H9 (cell line): Measurements from ENCODE around the gene XPR1. TPM values are rescaled to one million over a fixed set of nuclear protein-coding genes. Genes with fewer than 3 reads are reported as not detected.

Source experiments
- DNase-seq: peaks from one replicate; pipeline ENCODE4 v3.0.0-alpha.2; 2017
- H2AFZ ChIP-seq: one replicate; pipeline ENCODE4 v1.6.1; 2013; ENCODE audit warnings: mild to moderate bottlenecking, low read length, control low read depth, moderate library complexity
- H2AK5ac ChIP-seq: 2 replicates; pipeline ENCODE4 v1.6.1; 2013; ENCODE audit warnings: low read length, control low read depth, mixed read lengths; ENCODE audit not compliant: insufficient read length
- H2BK120ac ChIP-seq: one replicate; pipeline ENCODE4 v1.6.1; 2013; ENCODE audit warnings: low read depth, mild to moderate bottlenecking, low read length, control low read depth, inconsistent platforms; ENCODE audit not compliant: poor library complexity, severe bottlenecking
- H2BK12ac ChIP-seq: 2 replicates; pipeline ENCODE4 v1.6.1; 2013; ENCODE audit warnings: low read length, control low read depth, mixed read lengths, low read depth; ENCODE audit not compliant: insufficient read length
- H2BK15ac ChIP-seq: 2 replicates; pipeline ENCODE4 v1.6.1; 2013; ENCODE audit warnings: low read depth, low read length, control low read depth
- H2BK20ac ChIP-seq: one replicate; pipeline ENCODE4 v1.6.1; 2013; ENCODE audit warnings: low read depth, mild to moderate bottlenecking, low read length, control low read depth, inconsistent platforms; ENCODE audit not compliant: poor library complexity, severe bottlenecking
- H2BK5ac ChIP-seq: 2 replicates; pipeline ENCODE4 v1.6.1; 2013; ENCODE audit warnings: low read length, control low read depth, mixed read lengths; ENCODE audit not compliant: insufficient read length
- H3K14ac ChIP-seq: 2 replicates; pipeline ENCODE4 v1.6.1; 2013; ENCODE audit warnings: low read length, control low read depth; ENCODE audit not compliant: insufficient read depth
- H3K18ac ChIP-seq: 2 replicates; pipeline ENCODE4 v1.6.1; 2013; ENCODE audit warnings: low read depth, mild to moderate bottlenecking, mixed read lengths, low read length, control low read depth; ENCODE audit not compliant: insufficient read length
- H3K23ac ChIP-seq: 2 replicates; pipeline ENCODE4 v1.6.1; 2013; ENCODE audit warnings: low read length, control low read depth, mixed read lengths, low read depth; ENCODE audit not compliant: insufficient read length
- H3K23me2 ChIP-seq: 2 replicates; pipeline ENCODE4 v1.6.1; 2013; ENCODE audit warnings: low read depth, mild to moderate bottlenecking, mixed read lengths, low read length, control low read depth; ENCODE audit not compliant: insufficient read length, poor library complexity, severe bottlenecking
- H3K27ac ChIP-seq: 2 replicates; pipeline ENCODE4 v1.5.1; 2013; ENCODE audit warnings: low read length, control low read depth, mixed read lengths, low read depth; ENCODE audit not compliant: insufficient read length
- H3K27me3 ChIP-seq: 2 replicates; pipeline ENCODE4 v1.6.1; 2013; ENCODE audit warnings: low read length, control low read depth, inconsistent platforms; ENCODE audit not compliant: insufficient read depth
- H3K4ac ChIP-seq: 2 replicates; pipeline ENCODE4 v1.6.1; 2013; ENCODE audit warnings: low read depth, mild to moderate bottlenecking, control low read depth, inconsistent platforms, low read length, moderate library complexity
- H3K4me1 ChIP-seq: 2 replicates; pipeline ENCODE4 v1.6.1; 2013; ENCODE audit warnings: low read length, control low read depth, inconsistent platforms; ENCODE audit not compliant: insufficient read depth
- H3K4me2 ChIP-seq: 2 replicates; pipeline ENCODE4 v1.6.1; 2013; ENCODE audit warnings: low read length, control low read depth, mixed read lengths; ENCODE audit not compliant: insufficient read length, insufficient read depth
- H3K56ac ChIP-seq: 2 replicates; pipeline ENCODE4 v1.6.1; 2013; ENCODE audit warnings: low read depth, mild to moderate bottlenecking, mixed read lengths, low read length, control low read depth; ENCODE audit not compliant: insufficient read length
- H3K79me1 ChIP-seq: 2 replicates; pipeline ENCODE4 v1.6.1; 2013; ENCODE audit warnings: low read depth, mild to moderate bottlenecking, moderate library complexity, low read length, control low read depth, inconsistent platforms; ENCODE audit not compliant: insufficient read depth, poor library complexity, severe bottlenecking
- H3K79me2 ChIP-seq: 2 replicates; pipeline ENCODE4 v1.6.1; 2013; ENCODE audit warnings: low read length, control low read depth, inconsistent platforms; ENCODE audit not compliant: insufficient read depth
- H3K9ac ChIP-seq: 2 replicates; pipeline ENCODE4 v1.6.1; 2013; ENCODE audit warnings: low read length, control low read depth, mixed read lengths; ENCODE audit not compliant: insufficient read length; ENCODE audit errors: extremely low read depth
- H3K9me3 ChIP-seq: one replicate; pipeline ENCODE4 v1.6.1; 2013; ENCODE audit warnings: low read depth, low read length, inconsistent platforms; ENCODE audit not compliant: control insufficient read depth
- H3T11ph ChIP-seq: one replicate; pipeline ENCODE4 v1.6.1; 2013; ENCODE audit warnings: mild to moderate bottlenecking, low read length, control low read depth, inconsistent platforms
- H4K20me1 ChIP-seq: one replicate; pipeline ENCODE4 v1.6.1; 2013; ENCODE audit not compliant: control insufficient read depth, insufficient read length, insufficient read depth
- H4K5ac ChIP-seq: 2 replicates; pipeline ENCODE4 v1.6.1; 2013; ENCODE audit warnings: low read depth, mild to moderate bottlenecking, mixed read lengths, low read length, control low read depth; ENCODE audit not compliant: insufficient read length
- H4K8ac ChIP-seq: replicated peaks from 2 replicates; pipeline ENCODE4 v1.6.1; 2013; ENCODE audit warnings: low read length, control low read depth, mixed read lengths, low read depth; ENCODE audit not compliant: insufficient read length
- H4K91ac ChIP-seq: 2 replicates; pipeline ENCODE4 v1.6.1; 2013; ENCODE audit warnings: low read depth, mild to moderate bottlenecking, moderate library complexity, mixed read lengths, low read length, control low read depth; ENCODE audit not compliant: insufficient read length
- H3K27ac Mint-ChIP-seq, 3 experiments: 2 replicates in 2 of 3; 3 replicates in 1 of 3; pipeline ENCODE4 v1.8.0; 2020 to 2021; ENCODE audit warnings: mixed read lengths in 3 of 3, mild to moderate bottlenecking in 1 of 3, moderate library complexity in 1 of 3
- H3K27me3 Mint-ChIP-seq: 2 replicates; pipeline ENCODE4 v1.8.0; 2021; ENCODE audit warnings: low read depth, mild to moderate bottlenecking, moderate library complexity, mixed read lengths
- H3K36me3 Mint-ChIP-seq, 3 experiments: 2 replicates in 2 of 3; 3 replicates in 1 of 3; pipeline ENCODE4 v1.8.0; 2020 to 2021; ENCODE audit warnings: low read depth in 3 of 3, mixed read lengths in 3 of 3; ENCODE audit not compliant: insufficient read depth in 1 of 3
- H3K4me1 Mint-ChIP-seq, 2 experiments: 2 replicates each; pipeline ENCODE4 v1.8.0; 2020; ENCODE audit warnings: mixed read lengths in 2 of 2
- H3K4me3 Mint-ChIP-seq, 2 experiments: 2 replicates in 1 of 2; 3 replicates in 1 of 2; pipeline ENCODE4 v1.8.0; 2020 to 2021; ENCODE audit warnings: mild to moderate bottlenecking in 2 of 2, mixed read lengths in 2 of 2, moderate library complexity in 1 of 2
- H3K9me3 Mint-ChIP-seq, 2 experiments: 2 replicates in 1 of 2; 3 replicates in 1 of 2; pipeline ENCODE4 v1.8.0; 2020; ENCODE audit warnings: mild to moderate bottlenecking in 2 of 2, mixed read lengths in 2 of 2, moderate library complexity in 1 of 2
- WGBS: extraction: QIAGEN DNeasy Blood & Tissue Kit; methylation state at CpG from one replicate; pipeline ENCODE4 v1.1.7; 2013; ENCODE audit warnings: missing lambda C conversion rate, low lambda C conversion rate, mixed read lengths; ENCODE audit not compliant: insufficient read length; ENCODE audit errors: extremely low coverage; 5-methylcytosine and 5-hydroxymethylcytosine counted together
- total RNA-seq: library from RNA; stranded (reverse); gene quantifications from 2 replicates; pipeline ENCODE4 v1.2.1, GENCODE V29; 2021
- TF ChIP-seq, protein P1 (sequence below): fragments of 200-600 bp; sonication (generic); conservative IDR thresholded peaks from 3 replicates; pipeline ENCODE4 v1.8.0; 2021; ENCODE audit warnings: antibody characterized with exemption, mild to moderate bottlenecking

XPR1 gene
- total RNA-seq, 1 experiment from 2014 or later = 34.1 TPM

DNA sequence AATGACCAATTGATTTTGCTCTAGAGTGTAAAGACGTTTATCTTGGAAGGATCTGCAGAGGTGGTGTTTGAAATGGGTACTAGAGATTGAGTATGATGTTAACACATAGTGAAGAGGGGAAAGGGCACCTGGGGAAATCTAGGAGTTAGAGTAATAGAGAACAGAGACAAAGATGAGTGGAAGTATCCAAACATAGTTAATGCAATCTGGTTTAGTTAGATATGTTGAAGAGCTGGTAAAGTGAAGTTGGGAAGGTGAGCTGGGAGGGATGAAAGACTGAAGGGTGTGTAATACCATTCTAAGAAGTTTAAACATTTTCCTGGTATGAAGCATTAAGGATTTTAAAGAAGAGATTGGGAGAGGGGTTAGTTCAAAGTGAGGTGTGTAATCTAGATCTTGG is 11.0 kb downstream of the XPR1 start:
- Mint-ChIP-seq H3K27me3 (no peaks in the 10 kb centered on the region), H3K27ac (no peak overlapping the region), H3K4me1 (peaks cover 7 to 8% of the 10 kb centered on the region in 2 experiments), H3K9me3 (no peaks in the 10 kb centered on the region; a peak in 1 of 5 replicates), H3K4me3 (no peak overlapping the region), H3K36me3 (peaks cover 8 to 16% (median 13%) of the 10 kb centered on the region in 3 experiments; a peak in 5 of 7 replicates)
- H2BK5ac ChIP-seq = no peak overlapping the region
- no CpG with 5 or more reads among the region's 1 CpG for WGBS
- no peaks in the 10 kb centered on the region for H3K79me1 ChIP-seq
- H3K23me2 ChIP-seq = no peaks in the 10 kb centered on the region
- no peaks in the 10 kb centered on the region for H4K20me1 ChIP-seq
- no peak overlapping the region for H2BK12ac ChIP-seq
- no peak overlapping the region for H2AK5ac ChIP-seq
- H2AFZ ChIP-seq = no peak overlapping the region
- no peaks in the 10 kb centered on the region for H3K4me1 ChIP-seq
- no peaks in the 10 kb centered on the region for H3K79me2 ChIP-seq
- no peak overlapping the region for H4K8ac ChIP-seq
- no peak overlapping the region for H3T11ph ChIP-seq
- no peak for DNase-seq
- no peak overlapping the region for H3K4me2 ChIP-seq
- no peak overlapping the region for H4K91ac ChIP-seq
- no peak overlapping the region for H3K14ac ChIP-seq
- H3K27me3 ChIP-seq = no peaks in the 10 kb centered on the region
- H2BK15ac ChIP-seq = no peak overlapping the region
- H3K56ac ChIP-seq = no peak overlapping the region
- H3K9me3 ChIP-seq = no peaks in the 10 kb centered on the region
- H3K9ac ChIP-seq = no peak overlapping the region
- no peak overlapping the region for H2BK20ac ChIP-seq
- no peak overlapping the region for H2BK120ac ChIP-seq
- TF ChIP-seq, protein P1, sequence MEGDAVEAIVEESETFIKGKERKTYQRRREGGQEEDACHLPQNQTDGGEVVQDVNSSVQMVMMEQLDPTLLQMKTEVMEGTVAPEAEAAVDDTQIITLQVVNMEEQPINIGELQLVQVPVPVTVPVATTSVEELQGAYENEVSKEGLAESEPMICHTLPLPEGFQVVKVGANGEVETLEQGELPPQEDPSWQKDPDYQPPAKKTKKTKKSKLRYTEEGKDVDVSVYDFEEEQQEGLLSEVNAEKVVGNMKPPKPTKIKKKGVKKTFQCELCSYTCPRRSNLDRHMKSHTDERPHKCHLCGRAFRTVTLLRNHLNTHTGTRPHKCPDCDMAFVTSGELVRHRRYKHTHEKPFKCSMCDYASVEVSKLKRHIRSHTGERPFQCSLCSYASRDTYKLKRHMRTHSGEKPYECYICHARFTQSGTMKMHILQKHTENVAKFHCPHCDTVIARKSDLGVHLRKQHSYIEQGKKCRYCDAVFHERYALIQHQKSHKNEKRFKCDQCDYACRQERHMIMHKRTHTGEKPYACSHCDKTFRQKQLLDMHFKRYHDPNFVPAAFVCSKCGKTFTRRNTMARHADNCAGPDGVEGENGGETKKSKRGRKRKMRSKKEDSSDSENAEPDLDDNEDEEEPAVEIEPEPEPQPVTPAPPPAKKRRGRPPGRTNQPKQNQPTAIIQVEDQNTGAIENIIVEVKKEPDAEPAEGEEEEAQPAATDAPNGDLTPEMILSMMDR = no peak
- H3K23ac ChIP-seq = no peak overlapping the region
- no peak overlapping the region for H3K18ac ChIP-seq
- H3K4ac ChIP-seq = no peak overlapping the region
- no peak overlapping the region for H3K27ac ChIP-seq
- H4K5ac ChIP-seq = no peak overlapping the region
